ENCODE measurements around the gene DVL2.

The DVL2 gene

DNA sequence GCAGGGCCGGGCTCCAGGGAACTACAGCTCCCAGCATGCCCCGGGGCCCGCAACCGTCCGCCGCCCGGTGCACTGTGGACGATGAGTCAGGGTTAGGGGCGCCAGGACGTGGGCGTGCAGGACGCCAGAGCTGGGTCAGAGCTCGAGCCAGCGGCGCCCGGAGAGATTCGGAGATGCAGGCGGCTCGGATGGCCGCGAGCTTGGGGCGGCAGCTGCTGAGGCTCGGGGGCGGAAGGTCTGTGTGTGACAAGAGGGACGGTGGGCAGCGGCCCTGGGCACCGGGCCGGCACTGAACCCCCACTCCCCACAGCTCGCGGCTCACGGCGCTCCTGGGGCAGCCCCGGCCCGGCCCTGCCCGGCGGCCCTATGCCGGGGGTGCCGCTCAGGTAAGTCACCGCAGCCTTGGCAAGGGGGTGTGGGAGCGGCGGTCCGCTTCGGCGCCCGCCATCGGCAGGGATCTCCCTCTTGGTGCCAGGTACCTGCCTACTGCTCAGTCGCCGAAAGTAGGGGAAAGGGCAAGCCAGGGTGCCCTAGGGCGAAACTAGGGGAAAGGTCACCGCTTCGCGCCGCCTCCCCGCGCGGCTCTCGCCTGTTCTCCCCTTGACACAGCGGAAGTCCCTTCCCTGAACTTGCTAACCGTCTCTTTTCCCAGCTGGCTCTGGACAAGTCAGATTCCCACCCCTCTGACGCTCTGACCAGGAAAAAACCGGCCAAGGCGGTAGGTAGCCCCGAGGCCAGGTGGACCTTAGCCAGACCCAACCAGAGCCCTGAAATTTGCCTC lies 14.3 kb downstream of the DVL2 start, which contains the start of the genes ACADVL and DLG4 (continued):
- TF ChIP-seq REPIN1 (tag by site-specific recombination; IDR thresholded peaks at IDR 0.05; ENCODE audit: low read depth) (0 out of 2 replicates have a peak, but pooled peaks have one; percentile 13), ZNF335 (tag by site-specific recombination; conservative IDR thresholded peaks at IDR 0.05) (peak; percentile 98), ZNF23 (tag by site-specific recombination; IDR thresholded peaks at IDR 0.05; ENCODE audit: borderline replicate concordance) (no peak), ZNF510 (tag by site-specific recombination; IDR thresholded peaks at IDR 0.05; ENCODE audit: insufficient replicate concordance) (no peak), ZNF391 (tag by site-specific recombination; IDR thresholded peaks at IDR 0.05; ENCODE audit: borderline replicate concordance, low read depth) (no peak), OVOL3 (tag by site-specific recombination; IDR thresholded peaks at IDR 0.05) (no peak), SP3 (tag by site-specific recombination; IDR thresholded peaks at IDR 0.05) (peak; percentile 70), ZNF621 (tag by site-specific recombination; IDR thresholded peaks at IDR 0.05) (no peak), ZNF324 (tag by site-specific recombination; IDR thresholded peaks at IDR 0.05) (no peak), ZNF302 (tag by site-specific recombination; IDR thresholded peaks at IDR 0.05; ENCODE audit: low read depth) (no peak), ZNF416 (tag by site-specific recombination; IDR thresholded peaks at IDR 0.05) (no peak), ZNF140 (tag by site-specific recombination; IDR thresholded peaks at IDR 0.05) (no peak), ZNF175 (tag by site-specific recombination; IDR thresholded peaks at IDR 0.05) (no peak), ZNF214 (tag by site-specific recombination; IDR thresholded peaks at IDR 0.05; ENCODE audit: borderline replicate concordance) (no peak), ZNF707 (tag by site-specific recombination; IDR thresholded peaks at IDR 0.05) (no peak), ZNF548 (tag by site-specific recombination; IDR thresholded peaks at IDR 0.05) (no peak), ZNF571 (tag by site-specific recombination; IDR thresholded peaks at IDR 0.05) (no peak), ZNF626 (tag by site-specific recombination; IDR thresholded peaks at IDR 0.05) (no peak), YY2 (tag by site-specific recombination; IDR thresholded peaks at IDR 0.05) (peak; percentile 50; the same call in 1 of the 2 replicates), ZBTB10 (tag by site-specific recombination; IDR thresholded peaks at IDR 0.05) (peak; percentile 93), ZNF174 (tag by site-specific recombination; IDR thresholded peaks at IDR 0.05) (no peak), GFI1B (tag by site-specific recombination; IDR thresholded peaks at IDR 0.05) (no peak), ZNF341 (tag by site-specific recombination; IDR thresholded peaks at IDR 0.05; ENCODE audit: low read depth) (peak; percentile 49), ZBTB11 (tag by site-specific recombination; conservative IDR thresholded peaks at IDR 0.05; ENCODE audit: low read depth) (peak; percentile 68)
- TF ChIP-seq, protein P1, sequence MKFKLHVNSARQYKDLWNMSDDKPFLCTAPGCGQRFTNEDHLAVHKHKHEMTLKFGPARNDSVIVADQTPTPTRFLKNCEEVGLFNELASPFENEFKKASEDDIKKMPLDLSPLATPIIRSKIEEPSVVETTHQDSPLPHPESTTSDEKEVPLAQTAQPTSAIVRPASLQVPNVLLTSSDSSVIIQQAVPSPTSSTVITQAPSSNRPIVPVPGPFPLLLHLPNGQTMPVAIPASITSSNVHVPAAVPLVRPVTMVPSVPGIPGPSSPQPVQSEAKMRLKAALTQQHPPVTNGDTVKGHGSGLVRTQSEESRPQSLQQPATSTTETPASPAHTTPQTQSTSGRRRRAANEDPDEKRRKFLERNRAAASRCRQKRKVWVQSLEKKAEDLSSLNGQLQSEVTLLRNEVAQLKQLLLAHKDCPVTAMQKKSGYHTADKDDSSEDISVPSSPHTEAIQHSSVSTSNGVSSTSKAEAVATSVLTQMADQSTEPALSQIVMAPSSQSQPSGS (tag by site-specific recombination; IDR thresholded peaks at IDR 0.05; ENCODE audit: low read depth), result no peak
- TF ChIP-seq, protein P2, sequence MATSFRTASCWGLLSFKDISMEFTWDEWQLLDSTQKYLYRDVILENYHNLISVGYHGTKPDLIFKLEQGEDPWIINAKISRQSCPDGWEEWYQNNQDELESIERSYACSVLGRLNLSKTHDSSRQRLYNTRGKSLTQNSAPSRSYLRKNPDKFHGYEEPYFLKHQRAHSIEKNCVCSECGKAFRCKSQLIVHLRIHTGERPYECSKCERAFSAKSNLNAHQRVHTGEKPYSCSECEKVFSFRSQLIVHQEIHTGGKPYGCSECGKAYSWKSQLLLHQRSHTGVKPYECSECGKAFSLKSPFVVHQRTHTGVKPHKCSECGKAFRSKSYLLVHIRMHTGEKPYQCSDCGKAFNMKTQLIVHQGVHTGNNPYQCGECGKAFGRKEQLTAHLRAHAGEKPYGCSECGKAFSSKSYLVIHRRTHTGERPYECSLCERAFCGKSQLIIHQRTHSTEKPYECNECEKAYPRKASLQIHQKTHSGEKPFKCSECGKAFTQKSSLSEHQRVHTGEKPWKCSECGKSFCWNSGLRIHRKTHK (tag by site-specific recombination; IDR thresholded peaks at IDR 0.05), result no peak
- TF ChIP-seq, protein P3, sequence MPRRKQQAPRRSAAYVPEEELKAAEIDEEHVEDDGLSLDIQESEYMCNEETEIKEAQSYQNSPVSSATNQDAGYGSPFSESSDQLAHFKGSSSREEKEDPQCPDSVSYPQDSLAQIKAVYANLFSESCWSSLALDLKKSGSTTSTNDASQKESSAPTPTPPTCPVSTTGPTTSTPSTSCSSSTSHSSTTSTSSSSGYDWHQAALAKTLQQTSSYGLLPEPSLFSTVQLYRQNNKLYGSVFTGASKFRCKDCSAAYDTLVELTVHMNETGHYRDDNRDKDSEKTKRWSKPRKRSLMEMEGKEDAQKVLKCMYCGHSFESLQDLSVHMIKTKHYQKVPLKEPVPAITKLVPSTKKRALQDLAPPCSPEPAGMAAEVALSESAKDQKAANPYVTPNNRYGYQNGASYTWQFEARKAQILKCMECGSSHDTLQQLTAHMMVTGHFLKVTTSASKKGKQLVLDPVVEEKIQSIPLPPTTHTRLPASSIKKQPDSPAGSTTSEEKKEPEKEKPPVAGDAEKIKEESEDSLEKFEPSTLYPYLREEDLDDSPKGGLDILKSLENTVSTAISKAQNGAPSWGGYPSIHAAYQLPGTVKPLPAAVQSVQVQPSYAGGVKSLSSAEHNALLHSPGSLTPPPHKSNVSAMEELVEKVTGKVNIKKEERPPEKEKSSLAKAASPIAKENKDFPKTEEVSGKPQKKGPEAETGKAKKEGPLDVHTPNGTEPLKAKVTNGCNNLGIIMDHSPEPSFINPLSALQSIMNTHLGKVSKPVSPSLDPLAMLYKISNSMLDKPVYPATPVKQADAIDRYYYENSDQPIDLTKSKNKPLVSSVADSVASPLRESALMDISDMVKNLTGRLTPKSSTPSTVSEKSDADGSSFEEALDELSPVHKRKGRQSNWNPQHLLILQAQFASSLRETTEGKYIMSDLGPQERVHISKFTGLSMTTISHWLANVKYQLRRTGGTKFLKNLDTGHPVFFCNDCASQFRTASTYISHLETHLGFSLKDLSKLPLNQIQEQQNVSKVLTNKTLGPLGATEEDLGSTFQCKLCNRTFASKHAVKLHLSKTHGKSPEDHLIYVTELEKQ (tag by site-specific recombination; IDR thresholded peaks at IDR 0.05; ENCODE audit: borderline replicate concordance), result no peak

Data from HEK293 (cell line).